ENCODE measurements around the gene PPP2R3C.

The PPP2R3C gene

DNA sequence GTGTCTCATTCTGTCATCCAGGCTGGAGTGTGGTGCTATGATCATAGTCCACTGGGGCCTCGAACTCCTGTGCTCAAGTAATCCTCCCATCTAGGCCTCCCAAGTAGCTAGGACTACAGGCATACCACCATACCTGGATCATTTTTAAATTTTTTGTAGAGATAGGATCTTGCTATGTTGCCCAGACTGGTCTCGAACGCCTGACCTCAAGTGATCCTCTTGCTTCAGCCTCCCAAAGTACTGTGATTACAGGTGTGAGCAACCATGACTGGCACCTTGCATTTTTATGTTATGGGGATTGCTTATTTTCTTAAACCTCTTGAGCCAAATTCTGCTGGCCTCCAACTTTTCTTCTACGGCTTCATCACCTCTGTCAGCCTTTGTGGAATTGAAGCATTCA is 27.4 kb upstream of the PPP2R3C start:
- Histone ChIP-seq H3K4me1 (ENCODE audit: control insufficient read depth in 1 of 2, insufficient read depth in 1 of 2, low read depth in 1 of 2, low read length in 1 of 2) (no peaks in the 10 kb centered on the region), H3K9me3 (no peaks in the 10 kb centered on the region), H3K27me3 (no peaks in the 10 kb centered on the region), H3K36me3 (no peaks in the 10 kb centered on the region), H3K4me3 (ENCODE audit: low read depth in 1 of 2, low read length in 1 of 2) (no peak overlapping the region), H3K27ac (no peak overlapping the region)
- TF ChIP-seq, protein P1, sequence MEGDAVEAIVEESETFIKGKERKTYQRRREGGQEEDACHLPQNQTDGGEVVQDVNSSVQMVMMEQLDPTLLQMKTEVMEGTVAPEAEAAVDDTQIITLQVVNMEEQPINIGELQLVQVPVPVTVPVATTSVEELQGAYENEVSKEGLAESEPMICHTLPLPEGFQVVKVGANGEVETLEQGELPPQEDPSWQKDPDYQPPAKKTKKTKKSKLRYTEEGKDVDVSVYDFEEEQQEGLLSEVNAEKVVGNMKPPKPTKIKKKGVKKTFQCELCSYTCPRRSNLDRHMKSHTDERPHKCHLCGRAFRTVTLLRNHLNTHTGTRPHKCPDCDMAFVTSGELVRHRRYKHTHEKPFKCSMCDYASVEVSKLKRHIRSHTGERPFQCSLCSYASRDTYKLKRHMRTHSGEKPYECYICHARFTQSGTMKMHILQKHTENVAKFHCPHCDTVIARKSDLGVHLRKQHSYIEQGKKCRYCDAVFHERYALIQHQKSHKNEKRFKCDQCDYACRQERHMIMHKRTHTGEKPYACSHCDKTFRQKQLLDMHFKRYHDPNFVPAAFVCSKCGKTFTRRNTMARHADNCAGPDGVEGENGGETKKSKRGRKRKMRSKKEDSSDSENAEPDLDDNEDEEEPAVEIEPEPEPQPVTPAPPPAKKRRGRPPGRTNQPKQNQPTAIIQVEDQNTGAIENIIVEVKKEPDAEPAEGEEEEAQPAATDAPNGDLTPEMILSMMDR (IDR thresholded peaks at IDR 0.05), result no peak

DNA sequence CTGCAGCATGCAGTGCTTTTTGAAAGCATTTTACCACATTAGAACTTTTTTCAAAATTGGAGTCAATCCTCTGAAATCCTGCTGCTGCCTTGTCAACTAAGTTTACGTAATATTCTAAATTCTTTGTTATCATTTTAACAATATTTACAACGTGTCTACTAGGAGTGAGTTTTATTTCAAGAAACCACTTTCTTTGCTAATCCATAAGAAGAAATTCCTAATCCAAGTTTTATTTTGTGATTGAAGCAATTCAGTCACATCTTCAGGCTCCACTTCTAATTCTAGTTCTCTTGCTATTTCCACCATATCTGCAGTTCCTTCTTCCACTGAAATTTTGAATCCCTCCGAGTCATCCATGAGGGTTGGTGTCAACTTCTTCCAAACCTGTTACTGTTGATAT is 25.9 kb upstream of the PPP2R3C start:
- no peaks in the 10 kb centered on the region for H3K4me1 ChIP-seq (ENCODE audit: control insufficient read depth in 1 of 2, insufficient read depth in 1 of 2, low read depth in 1 of 2, low read length in 1 of 2)
- H3K27me3 ChIP-seq, result no peaks in the 10 kb centered on the region
- H3K36me3 ChIP-seq, result no peaks in the 10 kb centered on the region
- TF ChIP-seq, protein P1 (IDR thresholded peaks at IDR 0.05), result no peak
- H3K27ac ChIP-seq, result no peak overlapping the region
- H3K4me3 ChIP-seq (ENCODE audit: low read depth in 1 of 2, low read length in 1 of 2), result no peak overlapping the region
- no peaks in the 10 kb centered on the region for H3K9me3 ChIP-seq

DNA sequence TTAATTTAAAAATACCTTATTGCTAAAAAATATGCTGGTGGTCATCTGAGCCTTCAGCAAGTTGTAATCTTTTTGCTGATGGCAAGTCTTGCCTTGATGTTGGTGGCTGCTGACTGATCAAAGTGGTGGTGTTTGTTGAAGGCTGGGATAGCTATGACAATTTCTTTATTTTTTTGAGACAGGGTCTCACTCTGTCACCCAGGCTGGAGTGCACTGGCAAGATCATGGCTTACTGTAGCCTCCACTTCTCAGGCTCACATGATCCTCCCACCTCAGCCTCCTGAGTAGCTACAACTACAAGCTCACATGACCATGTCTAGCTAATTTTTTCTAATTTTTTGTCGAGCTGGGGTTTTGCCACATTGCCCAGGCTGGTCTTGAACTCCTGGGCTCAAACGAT is 25.4 kb upstream of the PPP2R3C start:
- Histone ChIP-seq H3K9me3 (no peaks in the 10 kb centered on the region), H3K4me3 (ENCODE audit: low read depth in 1 of 2, low read length in 1 of 2) (no peak overlapping the region), H3K27ac (no peak overlapping the region), H3K4me1 (ENCODE audit: control insufficient read depth in 1 of 2, insufficient read depth in 1 of 2, low read depth in 1 of 2, low read length in 1 of 2) (no peaks in the 10 kb centered on the region), H3K36me3 (no peaks in the 10 kb centered on the region), H3K27me3 (no peaks in the 10 kb centered on the region)
- TF ChIP-seq, protein P1 (IDR thresholded peaks at IDR 0.05), result no peak

DNA sequence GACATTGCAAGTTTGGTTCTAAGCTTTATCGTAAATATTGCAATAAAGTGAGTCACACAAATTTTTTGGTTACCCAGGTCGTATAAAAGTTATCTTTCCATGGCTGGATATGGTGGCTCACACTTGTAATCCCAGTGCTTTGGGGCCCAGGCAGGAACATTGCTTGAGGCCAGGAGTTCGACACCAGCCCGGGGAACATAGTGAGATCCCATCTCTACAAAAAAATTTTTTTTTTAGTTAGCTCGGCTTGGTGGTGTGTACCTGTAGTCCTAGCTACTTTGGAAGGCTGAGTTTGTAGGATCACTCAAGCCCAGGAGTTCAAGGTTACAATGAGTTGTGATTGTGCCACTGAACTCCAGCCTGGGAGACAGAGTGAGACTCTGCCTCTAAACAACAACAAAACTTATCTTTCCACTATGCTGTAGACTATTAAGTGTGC is 24.9 kb upstream of the PPP2R3C start:
- H3K27ac ChIP-seq, result no peak overlapping the region
- H3K4me1 ChIP-seq (ENCODE audit: control insufficient read depth in 1 of 2, insufficient read depth in 1 of 2, low read depth in 1 of 2, low read length in 1 of 2), result no peaks in the 10 kb centered on the region
- H3K27me3 ChIP-seq, result no peaks in the 10 kb centered on the region
- H3K36me3 ChIP-seq, result no peaks in the 10 kb centered on the region
- TF ChIP-seq, protein P1 (IDR thresholded peaks at IDR 0.05), result no peak
- no peaks in the 10 kb centered on the region for H3K9me3 ChIP-seq
- H3K4me3 ChIP-seq (ENCODE audit: low read depth in 1 of 2, low read length in 1 of 2), result no peak overlapping the region

DNA sequence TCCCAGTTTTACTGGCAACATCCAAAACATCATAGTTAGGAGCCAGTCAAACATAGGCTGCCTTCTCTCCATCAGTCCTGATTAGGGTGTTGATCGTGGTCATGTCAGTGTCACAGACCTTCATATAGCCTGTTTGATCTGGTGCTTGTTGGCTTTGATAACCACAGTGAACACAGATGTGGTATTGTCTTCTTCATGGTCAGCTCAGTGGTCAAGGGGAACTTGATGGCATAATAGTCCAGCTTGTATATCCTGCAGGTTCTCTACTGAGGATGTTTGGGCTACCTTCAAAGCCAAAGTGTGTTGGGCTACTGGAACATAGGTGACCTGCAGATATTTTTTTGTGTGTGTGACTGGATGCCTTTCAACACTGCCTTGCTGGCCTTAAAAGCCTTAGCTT is 22.2 kb upstream of the PPP2R3C start:
- Histone ChIP-seq H3K36me3 (no peaks in the 10 kb centered on the region), H3K4me1 (ENCODE audit: control insufficient read depth in 1 of 2, insufficient read depth in 1 of 2, low read depth in 1 of 2, low read length in 1 of 2) (no peaks in the 10 kb centered on the region), H3K27me3 (no peaks in the 10 kb centered on the region)

More for the DNA sequence above, 22.2 kb upstream of the PPP2R3C start:
- no peak overlapping the region for H3K4me3 ChIP-seq (ENCODE audit: low read depth in 1 of 2, low read length in 1 of 2)
- TF ChIP-seq, protein P1 (IDR thresholded peaks at IDR 0.05), result no peak
- no peaks in the 10 kb centered on the region for H3K9me3 ChIP-seq
- no peak overlapping the region for H3K27ac ChIP-seq

Measured in neutrophil (primary cell).